SU-DHL-6 (cell line): Measurements from ENCODE around the gene C17orf107.
A peak's percentile ranks its signal among the peaks of the same experiment; 100 is the strongest.
"Not testable (repeated sequence)": the region's sequence is repeated elsewhere in the genome, so short reads cannot be mapped to it uniquely, and the experiment has no call there.

Source experiments
- H2AFZ ChIP-seq: fragments of 200-600 bp; sonication (generic); 2 replicates; pipeline ENCODE4 v1.6.1; 2014; ENCODE audit warnings: low read depth, mild to moderate bottlenecking, moderate library complexity, mixed read lengths, antibody characterized with exemption, low read length; ENCODE audit not compliant: severe bottlenecking
- H3F3A ChIP-seq: fragments of 200-600 bp; shearing (Covaris generic); 2 replicates; pipeline ENCODE4 v1.6.0; 2016; ENCODE audit warnings: antibody characterized with exemption, mild to moderate bottlenecking; ENCODE audit not compliant: insufficient read depth
- H3K27ac ChIP-seq: fragments of 200-600 bp; sonication (generic); 2 replicates; pipeline ENCODE4 v1.5.1; 2016; ENCODE audit warnings: low read depth, mild to moderate bottlenecking, low read length, moderate library complexity, mixed read lengths
- H3K27me3 ChIP-seq: fragments of 200-600 bp; sonication (generic), shearing (Covaris generic); 2 replicates; pipeline ENCODE4 v1.6.0; 2014; ENCODE audit warnings: mild to moderate bottlenecking, low read length
- H3K36me3 ChIP-seq: fragments of 200-600 bp; sonication (generic); 2 replicates; pipeline ENCODE4 v1.6.1; 2014; ENCODE audit warnings: mild to moderate bottlenecking, low read length, mixed read lengths
- H3K4me2 ChIP-seq: fragments of 300-600, 200-600 bp; shearing (Covaris generic), sonication (generic); 2 replicates; pipeline ENCODE4 v1.6.0; 2014; ENCODE audit warnings: low read length, low read depth, mild to moderate bottlenecking; ENCODE audit not compliant: poor library complexity, severe bottlenecking
- H3K4me3 ChIP-seq: fragments of 200-600 bp; sonication (generic); 2 replicates; pipeline ENCODE4 v1.5.1; 2014; ENCODE audit warnings: antibody characterized with exemption, low read length, mild to moderate bottlenecking, mixed read lengths; ENCODE audit not compliant: insufficient read depth, poor library complexity, severe bottlenecking
- H3K79me2 ChIP-seq: fragments of 200-600 bp; sonication (generic); 2 replicates; pipeline ENCODE4 v1.6.1; 2014; ENCODE audit warnings: mild to moderate bottlenecking, low read length, moderate library complexity; ENCODE audit not compliant: insufficient read depth
- H3K9ac ChIP-seq: fragments of 200-600 bp; sonication (generic); 2 replicates; pipeline ENCODE4 v1.7.0; 2014; ENCODE audit warnings: mild to moderate bottlenecking, low read length
- H3K9me2 ChIP-seq: fragments of 200-600 bp; sonication (generic); replicated peaks from 2 replicates; pipeline ENCODE4 v1.6.1; 2014; ENCODE audit warnings: low read length; ENCODE audit not compliant: insufficient read depth
- H3K9me3 ChIP-seq: fragments of 200-600 bp; sonication (generic); 2 replicates; pipeline ENCODE4 v1.6.1; 2014; ENCODE audit warnings: low read length, mixed read lengths; ENCODE audit not compliant: insufficient read depth
- H4K20me1 ChIP-seq: fragments of 200-600 bp; sonication (generic); 2 replicates; pipeline ENCODE4 v1.6.1; 2014; ENCODE audit warnings: low read depth, mild to moderate bottlenecking, antibody characterized with exemption, low read length, moderate library complexity, mixed read lengths
- EZH2phosphoT487 ChIP-seq: fragments of 200-600 bp; sonication (generic), shearing (Covaris generic); conservative IDR thresholded peaks from 2 replicates; pipeline ENCODE4 v1.6.1; 2018; ENCODE audit warnings: mild to moderate bottlenecking, antibody characterized with exemption, low read length, moderate library complexity, mixed read lengths
- TF ChIP-seq, protein P1 (sequence below): fragments of 200-600 bp; sonication (generic); IDR thresholded peaks from one replicate; pipeline ENCODE4 v1.5.1; 2017; ENCODE audit warnings: antibody characterized with exemption, mild to moderate bottlenecking, low read length, moderate library complexity; ENCODE audit not compliant: insufficient read depth, poor library complexity, severe bottlenecking

Gene C17orf107

DNA sequence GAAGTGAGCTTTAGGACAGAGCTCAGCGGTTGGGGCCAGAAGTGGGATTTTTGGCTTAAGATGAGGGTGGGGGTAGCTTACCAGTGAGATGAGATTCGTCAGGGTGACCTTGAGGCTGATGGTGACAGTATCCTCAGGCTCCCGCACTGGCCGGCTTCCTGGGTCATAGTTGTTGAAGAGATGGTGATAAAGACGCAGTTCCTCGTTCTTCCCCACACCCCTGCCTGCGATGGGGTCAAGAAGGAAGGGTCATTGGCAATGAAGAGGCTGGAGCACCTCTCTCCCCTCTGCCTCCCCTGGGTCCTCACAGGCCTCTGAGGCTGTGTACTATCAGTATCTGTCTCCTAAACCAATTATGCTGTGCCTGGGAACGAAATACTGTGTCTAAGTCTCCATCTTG is 3.2 kb downstream of the C17orf107 start:
- Histone ChIP-seq H3K4me3 (no peak overlapping the region), H3K36me3 (no peaks in the 10 kb centered on the region), H3K9me3 (no peaks in the 10 kb centered on the region), H3K79me2 (no peaks in the 10 kb centered on the region), H3K27me3 (no peaks in the 10 kb centered on the region), H3K9me2 (no peaks in the 10 kb centered on the region), H4K20me1 (no peaks in the 10 kb centered on the region), H2AFZ (no peak overlapping the region), H3K9ac (no peak overlapping the region), H3F3A (peaks cover 5% of the 10 kb centered on the region; the same call in 1 of the 2 replicates), H3K4me2 (no peak overlapping the region), H3K27ac (no peak overlapping the region)
- no peak for TF ChIP-seq EZH2phosphoT487
- TF ChIP-seq, protein P1, sequence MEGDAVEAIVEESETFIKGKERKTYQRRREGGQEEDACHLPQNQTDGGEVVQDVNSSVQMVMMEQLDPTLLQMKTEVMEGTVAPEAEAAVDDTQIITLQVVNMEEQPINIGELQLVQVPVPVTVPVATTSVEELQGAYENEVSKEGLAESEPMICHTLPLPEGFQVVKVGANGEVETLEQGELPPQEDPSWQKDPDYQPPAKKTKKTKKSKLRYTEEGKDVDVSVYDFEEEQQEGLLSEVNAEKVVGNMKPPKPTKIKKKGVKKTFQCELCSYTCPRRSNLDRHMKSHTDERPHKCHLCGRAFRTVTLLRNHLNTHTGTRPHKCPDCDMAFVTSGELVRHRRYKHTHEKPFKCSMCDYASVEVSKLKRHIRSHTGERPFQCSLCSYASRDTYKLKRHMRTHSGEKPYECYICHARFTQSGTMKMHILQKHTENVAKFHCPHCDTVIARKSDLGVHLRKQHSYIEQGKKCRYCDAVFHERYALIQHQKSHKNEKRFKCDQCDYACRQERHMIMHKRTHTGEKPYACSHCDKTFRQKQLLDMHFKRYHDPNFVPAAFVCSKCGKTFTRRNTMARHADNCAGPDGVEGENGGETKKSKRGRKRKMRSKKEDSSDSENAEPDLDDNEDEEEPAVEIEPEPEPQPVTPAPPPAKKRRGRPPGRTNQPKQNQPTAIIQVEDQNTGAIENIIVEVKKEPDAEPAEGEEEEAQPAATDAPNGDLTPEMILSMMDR = no peak

DNA sequence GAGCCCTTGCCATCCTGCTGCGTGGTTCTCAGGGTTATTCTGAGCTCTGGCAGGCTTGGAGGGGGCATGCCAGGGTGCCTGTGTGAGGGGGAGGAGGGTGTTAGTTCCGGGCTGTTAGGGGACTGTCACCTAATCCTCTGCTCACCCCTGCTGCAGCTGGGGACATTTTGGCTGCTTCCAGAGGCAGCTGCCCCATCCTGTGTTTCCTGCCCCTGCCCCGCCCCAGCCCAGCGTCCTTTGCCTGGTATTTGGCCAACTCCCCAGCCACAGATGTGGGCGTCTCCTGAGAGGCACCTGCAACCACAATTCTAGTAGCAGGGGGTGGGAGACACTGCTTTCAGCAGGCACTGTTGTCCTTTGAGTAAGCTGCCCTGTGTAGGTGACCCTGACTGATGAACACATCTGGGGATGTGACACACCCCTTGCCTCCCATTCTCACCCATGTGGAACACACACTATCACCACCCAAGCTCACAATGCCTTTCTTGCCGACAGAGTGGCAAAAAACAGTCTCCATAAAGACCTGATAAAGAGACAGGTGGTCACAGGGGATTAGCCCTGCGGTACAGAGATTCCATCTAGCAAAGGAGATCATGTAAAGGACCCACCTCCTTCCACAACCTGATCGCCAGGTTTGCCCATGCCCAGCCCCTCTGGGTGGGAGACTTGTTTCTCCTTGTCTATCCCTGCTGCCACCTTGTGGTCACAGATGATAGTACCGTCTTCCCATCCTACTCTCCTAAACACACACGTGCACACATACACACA is 3.9 kb downstream of the C17orf107 start, which contains the start of gene CHRNE:
Gene CHRNE, minus strand, starts transcription at position 48 of the 768 bp plus-strand sequence. Its CDS starts 35 bp downstream, at position 13.
- Histone ChIP-seq H2AFZ (no peak within 1 kb of the TSS), H3K4me3 (no peak within 1 kb of the TSS)

DNA sequence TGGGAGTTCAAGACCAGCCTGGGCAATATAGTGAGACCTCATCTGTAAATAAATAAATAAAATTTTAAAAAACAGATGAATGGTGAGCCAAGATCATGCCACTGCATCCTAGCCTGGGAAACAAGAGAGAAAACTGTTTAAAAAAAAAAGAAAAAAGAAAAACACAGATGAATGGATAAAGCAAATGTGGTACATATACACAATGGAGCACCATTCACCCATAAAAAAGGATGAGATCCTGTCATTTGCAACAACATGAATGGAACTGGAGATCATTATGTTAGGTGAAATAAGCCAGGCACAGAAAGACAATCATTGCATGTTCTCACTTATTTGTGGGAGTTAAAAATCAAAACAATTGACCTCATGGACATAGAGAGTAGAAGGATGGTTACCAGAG is 7.3 kb downstream of the C17orf107 start:
- not testable (repeated sequence) for H3K9me3 ChIP-seq, H3K27me3 ChIP-seq, H3K79me2 ChIP-seq, H3K27ac ChIP-seq, H4K20me1 ChIP-seq, H3F3A ChIP-seq, H3K4me2 ChIP-seq, H3K9ac ChIP-seq, H3K4me3 ChIP-seq, H3K36me3 ChIP-seq, H3K9me2 ChIP-seq, H2AFZ ChIP-seq

More for the DNA sequence above, 3.9 kb downstream of the C17orf107 start, which contains the start of gene CHRNE:
- H3K9me3 ChIP-seq = no peaks in the 10 kb centered on the region
- H3K9me2 ChIP-seq = no peaks in the 10 kb centered on the region
- no peaks in the 10 kb centered on the region for H3K79me2 ChIP-seq
- peaks cover 4% of the 10 kb centered on the region; the same call in 1 of the 2 replicates for H3F3A ChIP-seq
- peak within 1 kb of the TSS; percentile 27 for H3K4me2 ChIP-seq
- no peak within 1 kb of the TSS for H3K27ac ChIP-seq
- H4K20me1 ChIP-seq = no peaks in the 10 kb centered on the region
- TF ChIP-seq, protein P1 = peak; percentile 84
- TF ChIP-seq EZH2phosphoT487 = no peak
- H3K27me3 ChIP-seq = no peaks in the 10 kb centered on the region
- no peak within 1 kb of the TSS for H3K9ac ChIP-seq
- H3K36me3 ChIP-seq = no peaks in the 10 kb centered on the region

DNA sequence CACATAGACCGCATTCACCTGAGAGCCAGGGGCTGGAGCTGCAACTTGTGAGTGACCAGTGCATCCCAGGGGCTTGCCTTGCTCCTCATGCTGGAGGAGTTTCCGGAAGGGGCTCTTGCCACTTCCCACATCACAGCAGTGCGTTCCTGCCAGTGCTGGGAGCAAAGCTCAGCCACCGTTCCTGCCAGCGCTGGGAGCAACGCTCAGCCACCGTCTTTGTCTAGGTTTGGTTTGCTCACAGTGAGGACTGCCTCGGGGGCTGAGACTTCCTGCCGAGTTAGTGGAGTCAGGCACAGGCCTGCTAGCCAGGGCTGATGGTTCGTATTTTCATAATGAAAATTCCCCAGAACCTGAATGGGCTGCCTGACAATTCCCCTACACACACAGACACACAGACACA is 9.0 kb downstream of the C17orf107 start:
- H3K9me3 ChIP-seq = no peaks in the 10 kb centered on the region
- no peak overlapping the region for H2AFZ ChIP-seq
- no peaks in the 10 kb centered on the region for H4K20me1 ChIP-seq
- H3F3A ChIP-seq = no peaks in the 10 kb centered on the region
- no peaks in the 10 kb centered on the region for H3K79me2 ChIP-seq
- H3K9ac ChIP-seq = no peak overlapping the region
- H3K27ac ChIP-seq = no peak overlapping the region
- TF ChIP-seq, protein P1 = no peak
- TF ChIP-seq EZH2phosphoT487 = no peak
- no peaks in the 10 kb centered on the region for H3K36me3 ChIP-seq
- no peak overlapping the region for H3K4me2 ChIP-seq
- H3K4me3 ChIP-seq = no peak overlapping the region
- no peaks in the 10 kb centered on the region for H3K9me2 ChIP-seq
- no peaks in the 10 kb centered on the region for H3K27me3 ChIP-seq
